K562 (cell line): ENCODE results near the gene ZNF853. TPM values are rescaled to one million over a fixed set of nuclear protein-coding genes. Genes with fewer than 3 reads are reported as not detected.

ENCODE experiments used
- CCAR2 ChIP-seq: fragments of 200-400 bp; formaldehyde crosslinking; IDR thresholded peaks from 2 replicates; pipeline ENCODE4 v1.6.1; 2017; ENCODE audit warnings: mild to moderate bottlenecking, low read depth, low read length
- EZH2 ChIP-seq: IDR thresholded peaks from 2 replicates; pipeline ENCODE4 v1.6.1; 2012; ENCODE audit warnings: low read depth, mild to moderate bottlenecking, inconsistent platforms, low read length, borderline replicate concordance
- FOXP1 ChIP-seq: sonication (generic); formaldehyde crosslinking; IDR thresholded peaks from 2 replicates; pipeline ENCODE4 v1.8.0; 2022; ENCODE audit warnings: mild to moderate bottlenecking, missing genetic modification reagents
- NKRF ChIP-seq: fragments of 450-650 bp; IDR thresholded peaks from 2 replicates; pipeline ENCODE4 v1.6.1; 2016; ENCODE audit warnings: borderline replicate concordance
- PHF20 ChIP-seq: fragments of 450-650 bp; IDR thresholded peaks from 2 replicates; pipeline ENCODE4 v1.6.1; 2018; ENCODE audit not compliant: partially characterized antibody
- PRDM10 ChIP-seq: fragments of 450-650 bp; IDR thresholded peaks from 2 replicates; pipeline ENCODE4 v1.6.1; 2018; ENCODE audit not compliant: partially characterized antibody
- RAD21 ChIP-seq, 2 experiments: fragments of 250-450 bp in 1 of 2; fragments of 450-650 bp in 1 of 2; sonication (Bioruptor Pico) in 1 of 2; formaldehyde crosslinking in 1 of 2; IDR thresholded peaks in 1 of 2; conservative IDR thresholded peaks in 1 of 2; 2 replicates each; pipeline versions ENCODE4 v1.4.0 to v1.8.0; 2020 to 2022; ENCODE audit warnings: mild to moderate bottlenecking in 2 of 2, moderate library complexity in 1 of 2
- RCOR1 ChIP-seq, 2 experiments: IDR thresholded peaks; 2 replicates each; pipeline ENCODE4 v1.6.1; 2012; ENCODE audit warnings: low read depth in 2 of 2, low read length in 2 of 2, borderline replicate concordance in 1 of 2, improper control_type of control experiment in 1 of 2
- SAFB ChIP-seq: fragments of 200-400 bp; formaldehyde crosslinking; IDR thresholded peaks from 2 replicates; pipeline ENCODE4 v1.6.1; 2017; ENCODE audit warnings: low read depth, low read length, borderline replicate concordance
- SIN3B ChIP-seq: fragments of 450-650 bp; IDR thresholded peaks from 2 replicates; pipeline ENCODE4 v1.6.1; 2017; ENCODE audit warnings: low read depth, mild to moderate bottlenecking, moderate library complexity
- SP1 ChIP-seq: sonication (generic); formaldehyde crosslinking; IDR thresholded peaks from 2 replicates; pipeline ENCODE4 v1.8.1; 2022; ENCODE audit warnings: mild to moderate bottlenecking, missing genetic modification reagents
- THRB ChIP-seq: fragments of 450-650 bp; formaldehyde crosslinking; conservative IDR thresholded peaks from 2 replicates; pipeline ENCODE4 v1.4.0; 2022; ENCODE audit warnings: mild to moderate bottlenecking, missing genetic modification characterization
- YY1 ChIP-seq, 3 experiments: IDR thresholded peaks; 2 replicates each; pipeline ENCODE4 v1.6.1; 2011; ENCODE audit warnings: low read length in 2 of 3, mild to moderate bottlenecking in 2 of 3, moderate library complexity in 2 of 3, borderline replicate concordance in 1 of 3, control low read depth in 1 of 3, low read depth in 1 of 3; ENCODE audit not compliant: insufficient read depth in 3 of 3, insufficient replicate concordance in 2 of 3, control insufficient read depth in 1 of 3, insufficient read length in 1 of 3; ENCODE audit errors: extremely low read depth in 1 of 3
- ZEB2 ChIP-seq: fragments of 450-650 bp; IDR thresholded peaks from 2 replicates; pipeline ENCODE4 v1.6.1; 2016
- ZNF143 ChIP-seq: sonication (generic); formaldehyde crosslinking; IDR thresholded peaks from 2 replicates; pipeline ENCODE4 v1.9.0; 2022; ENCODE audit warnings: mild to moderate bottlenecking, missing genetic modification reagents
- ZNF586 ChIP-seq: fragments of 450-650 bp; formaldehyde crosslinking; conservative IDR thresholded peaks from 2 replicates; pipeline ENCODE4 v1.4.0; 2020; ENCODE audit warnings: mild to moderate bottlenecking, moderate library complexity
- polyA plus RNA-seq, 8 experiments: library from polyadenylated mRNA; depleted of rRNA in 4 of 8; stranded (reverse) in 5 of 8; unstranded in 3 of 8; fragments of >200 nt; fragmentation: Nextera tagmentation in 2 of 8; fragmentation: Illumina TruSeq in 1 of 8; extraction: Ambion mirVana in 2 of 8; extraction: Trizol in 1 of 8; gene quantifications; 2 replicates each; pipeline versions ENCODE4 v1.2.1 to v1.2.3, GENCODE V29; 2011 to 2014; ENCODE audit warnings: inconsistent platforms in 1 of 8, missing spikeins in 1 of 8
- total RNA-seq, 7 experiments: library from RNA; depleted of rRNA in 6 of 7; stranded (reverse); fragments of >200 nt in 6 of 7; fragmentation: Illumina TruSeq in 2 of 7; extraction: Trizol in 2 of 7; gene quantifications; 2 replicates each; pipeline versions ENCODE4 v1.2.1 to v1.2.3, GENCODE V29; 2011 to 2021; ENCODE audit warnings: low replicate concordance in 1 of 7
- TF ChIP-seq, protein P1 (sequence below): conservative IDR thresholded peaks from 2 replicates; pipeline ENCODE4 v1.6.1; 2011; ENCODE audit warnings: low read depth, mild to moderate bottlenecking, low read length; ENCODE audit not compliant: control insufficient read depth

ZNF853 gene
- total and polyA plus RNA-seq, 9 of the 15 experiments (the other 6 are each of a cell fraction or from before 2014, with no cell fraction given): 0.03 TPM; not detected in 8

DNA sequence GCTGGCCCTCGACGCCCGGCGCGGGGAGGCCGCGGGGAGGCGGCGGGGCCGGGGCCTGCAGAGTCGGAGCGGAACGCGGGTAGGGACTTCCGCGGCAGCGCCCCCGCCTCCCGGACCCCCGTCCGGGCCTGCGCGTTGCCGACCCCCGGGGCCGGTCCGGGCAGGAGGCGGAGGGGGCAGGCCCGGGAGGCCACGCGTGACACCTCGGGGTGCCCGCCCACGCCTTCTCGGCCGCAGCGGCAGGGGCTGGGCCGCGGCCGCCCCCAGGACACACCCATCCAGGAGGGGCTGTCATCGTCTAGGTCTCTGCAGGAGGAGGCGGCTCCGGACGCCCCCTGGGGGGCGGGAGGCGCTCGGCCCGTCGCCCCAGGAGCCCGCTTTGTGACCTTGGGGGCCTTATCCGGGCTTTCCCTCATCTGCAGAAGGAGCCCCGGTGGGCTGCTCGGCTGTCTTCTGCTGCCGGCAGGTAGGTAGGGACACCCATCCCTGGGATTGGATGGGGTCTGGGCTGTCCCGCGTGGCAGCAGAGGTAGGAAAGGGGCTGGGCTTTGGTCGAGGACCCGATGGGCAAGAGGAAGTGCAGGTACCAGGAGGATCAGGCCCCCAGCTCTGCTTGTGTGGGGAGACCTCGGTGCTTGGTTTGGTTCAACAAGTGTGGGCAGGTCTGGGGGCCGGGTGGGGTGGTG is 22.3 kb downstream of the ZNF853 start (continued):
- 0 out of 2 replicates have a peak, but pooled peaks have one; percentile 35 for TF ChIP-seq THRB (CRISPR knock-in tag)
- no peak for TF ChIP-seq ZNF586
- TF ChIP-seq ZEB2: no peak
- TF ChIP-seq FOXP1 (CRISPR knock-in tag): no peak
- peak; percentile 38; the same call in 1 of the 2 replicates for TF ChIP-seq SP1 (CRISPR knock-in tag)
- peak; percentile 30 to 42 for TF ChIP-seq RAD21 (CRISPR knock-in tag; conservative IDR thresholded peaks at IDR 0.05 in 1 of 2, IDR thresholded peaks at IDR 0.05 in 1 of 2)
- TF ChIP-seq CCAR2: no peak
- TF ChIP-seq ZNF143: no peak
- no peak for TF ChIP-seq EZH2
- peak in 1 of 2 experiments; percentile 57; a peak in 1 of 4 replicates for TF ChIP-seq RCOR1 (IDR thresholded peaks at IDR 0.05; ENCODE audit: borderline replicate concordance in 1 of 2, low read depth in 2 of 2, low read length in 2 of 2)
- peak; percentile 71 for TF ChIP-seq PRDM10
- TF ChIP-seq PHF20: peak; percentile 51
- peak in 1 of 3 experiments; percentile 19 for TF ChIP-seq YY1 (IDR thresholded peaks at IDR 0.05; ENCODE audit: borderline replicate concordance in 1 of 3, control insufficient read depth in 1 of 3, extremely low read depth in 1 of 3, insufficient read depth in 3 of 3, insufficient read length in 1 of 3, insufficient replicate concordance in 2 of 3, low read depth in 1 of 3, low read length in 2 of 3)
- TF ChIP-seq SIN3B: peak; percentile 49; the same call in 1 of the 2 replicates
- peak; percentile 40; the same call in 1 of the 2 replicates for TF ChIP-seq NKRF
- TF ChIP-seq, protein P1, sequence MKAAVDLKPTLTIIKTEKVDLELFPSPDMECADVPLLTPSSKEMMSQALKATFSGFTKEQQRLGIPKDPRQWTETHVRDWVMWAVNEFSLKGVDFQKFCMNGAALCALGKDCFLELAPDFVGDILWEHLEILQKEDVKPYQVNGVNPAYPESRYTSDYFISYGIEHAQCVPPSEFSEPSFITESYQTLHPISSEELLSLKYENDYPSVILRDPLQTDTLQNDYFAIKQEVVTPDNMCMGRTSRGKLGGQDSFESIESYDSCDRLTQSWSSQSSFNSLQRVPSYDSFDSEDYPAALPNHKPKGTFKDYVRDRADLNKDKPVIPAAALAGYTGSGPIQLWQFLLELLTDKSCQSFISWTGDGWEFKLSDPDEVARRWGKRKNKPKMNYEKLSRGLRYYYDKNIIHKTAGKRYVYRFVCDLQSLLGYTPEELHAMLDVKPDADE: peak; percentile 80
- TF ChIP-seq SAFB: peak; percentile 93
